Measurements from ENCODE around the gene SERPINE3. TPM values are rescaled to one million over a fixed set of nuclear protein-coding genes. Genes with fewer than 3 reads are reported as not detected.

SERPINE3 gene
- polyA plus RNA-seq, 4 donors, result 0.06 TPM; not detected in 3

DNA sequence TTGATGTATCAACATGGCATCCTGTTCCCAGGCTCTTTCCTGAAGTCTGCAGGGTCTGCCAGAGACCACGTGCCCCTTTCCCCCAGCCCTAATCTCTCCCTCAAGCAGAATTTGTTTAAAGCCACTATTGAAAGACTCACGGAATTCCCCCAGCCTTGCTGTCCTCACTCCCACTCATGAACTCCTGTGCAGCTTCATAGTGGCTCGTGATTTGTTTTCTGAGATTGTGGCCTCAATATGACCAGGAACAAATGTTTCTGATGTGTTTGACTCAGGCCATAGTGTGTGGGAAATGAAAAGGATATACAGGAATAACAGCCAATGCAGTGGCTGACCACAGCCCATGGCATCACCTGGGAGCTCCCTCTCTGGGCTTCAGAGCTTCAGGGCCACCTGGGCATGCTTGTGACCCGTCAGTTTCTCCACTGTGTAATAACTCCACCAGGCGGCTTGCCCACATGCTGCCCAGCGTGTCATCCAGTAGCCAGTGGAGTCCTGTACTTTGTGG, 8.1 kb upstream of the SERPINE3 start:
- 69 to 80% (median 70%) methylated on average over 6 of the region's 6 CpGs for WGBS, 3 donors
- no peaks in the 10 kb centered on the region for H3K4me1 ChIP-seq (ENCODE audit: control insufficient read depth in 3 of 3, insufficient read depth in 2 of 3, low read depth in 1 of 3, low read length in 2 of 3)
- no peaks in the 10 kb centered on the region for H3K27me3 ChIP-seq (ENCODE audit: control insufficient read depth in 3 of 3, insufficient read depth in 3 of 3, low read length in 3 of 3)
- H3K9me3 ChIP-seq (ENCODE audit: control insufficient read depth in 2 of 2, insufficient read depth in 1 of 2, low read depth in 1 of 2, low read length in 1 of 2), result no peaks in the 10 kb centered on the region
- no peak for DNase-seq
- no peak overlapping the region for H3K4me3 ChIP-seq (ENCODE audit: low read depth in 1 of 3, low read length in 3 of 3)
- FAIRE-seq, result no peak
- no peak overlapping the region for H3K27ac ChIP-seq (ENCODE audit: low read depth in 1 of 3, low read length in 2 of 3)
- no peaks in the 10 kb centered on the region for H3K36me3 ChIP-seq (ENCODE audit: control insufficient read depth in 3 of 3, insufficient read depth in 2 of 3, low read depth in 1 of 3, low read length in 3 of 3)

DNA sequence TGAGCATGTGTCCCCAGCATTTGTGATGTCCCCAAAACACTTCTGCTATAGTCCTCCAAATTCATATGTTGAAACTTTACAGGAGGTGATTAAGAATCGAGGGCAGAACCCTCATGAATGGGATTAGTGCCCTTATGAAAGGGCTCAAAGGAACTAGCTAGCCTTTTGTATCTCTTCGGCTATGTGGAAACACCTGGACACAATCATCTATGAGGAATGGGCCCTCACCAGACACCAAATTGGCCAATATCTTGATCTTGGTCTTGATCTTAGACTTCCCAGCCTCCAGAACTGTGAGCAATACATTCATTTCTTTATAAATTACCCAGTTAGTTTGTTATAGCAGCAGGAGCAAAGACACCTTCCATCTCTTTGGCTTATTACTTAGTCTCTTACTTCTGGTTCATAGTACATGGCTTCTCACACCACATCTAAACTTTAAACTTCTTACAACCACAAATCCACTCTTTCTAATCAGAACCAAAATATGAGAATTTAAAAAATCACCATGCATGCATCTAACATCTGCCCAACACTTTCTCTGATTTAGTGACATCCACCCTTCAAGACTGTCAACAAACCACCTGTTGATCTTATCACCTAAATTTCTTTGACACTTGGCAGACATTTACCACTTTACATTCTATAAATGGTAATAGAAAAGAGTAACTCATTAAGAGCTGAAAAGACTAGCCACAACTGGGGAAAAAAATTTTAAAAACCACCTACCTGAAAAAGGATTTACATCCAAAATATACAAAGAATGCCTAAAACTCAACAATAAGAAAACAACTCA, 6.7 kb upstream of the SERPINE3 start:
- H3K36me3 ChIP-seq (ENCODE audit: control insufficient read depth in 3 of 3, insufficient read depth in 2 of 3, low read depth in 1 of 3, low read length in 3 of 3), result no peaks in the 10 kb centered on the region
- H3K4me1 ChIP-seq (ENCODE audit: control insufficient read depth in 3 of 3, insufficient read depth in 2 of 3, low read depth in 1 of 3, low read length in 2 of 3), result no peaks in the 10 kb centered on the region
- H3K9me3 ChIP-seq (ENCODE audit: control insufficient read depth in 2 of 2, insufficient read depth in 1 of 2, low read depth in 1 of 2, low read length in 1 of 2), result no peaks in the 10 kb centered on the region
- FAIRE-seq (no peak), DNase-seq (no peak)
- no peak overlapping the region for H3K4me3 ChIP-seq (ENCODE audit: low read depth in 1 of 3, low read length in 3 of 3)
- H3K27ac ChIP-seq (ENCODE audit: low read depth in 1 of 3, low read length in 2 of 3), result no peak overlapping the region
- WGBS, 3 donors, result 65 to 89% (median 77%) methylated on average over 2 of the region's 2 CpGs
- no peaks in the 10 kb centered on the region for H3K27me3 ChIP-seq (ENCODE audit: control insufficient read depth in 3 of 3, insufficient read depth in 3 of 3, low read length in 3 of 3)

DNA sequence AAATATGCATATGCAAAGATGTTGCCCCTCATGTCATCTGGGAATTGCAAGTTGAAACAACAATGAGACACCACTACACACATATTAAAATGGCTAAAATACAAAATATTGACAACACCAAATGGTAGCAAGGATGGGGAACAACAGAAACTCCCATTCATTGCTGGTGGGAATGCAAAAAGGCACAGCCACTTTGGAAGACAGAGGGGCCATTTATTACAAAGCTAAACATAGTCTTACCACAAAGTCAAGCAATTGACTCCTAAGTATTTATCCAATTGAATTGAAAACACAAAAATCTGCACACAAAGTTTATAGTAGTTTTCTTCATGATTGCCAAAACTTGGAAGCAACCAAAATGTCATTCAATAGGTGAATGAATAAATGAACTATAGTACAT, 6.1 kb upstream of the SERPINE3 start:
- DNase-seq (no peak), FAIRE-seq (no peak)
- Histone ChIP-seq H3K4me1 (ENCODE audit: control insufficient read depth in 3 of 3, insufficient read depth in 2 of 3, low read depth in 1 of 3, low read length in 2 of 3) (no peaks in the 10 kb centered on the region), H3K9me3 (ENCODE audit: control insufficient read depth in 2 of 2, insufficient read depth in 1 of 2, low read depth in 1 of 2, low read length in 1 of 2) (no peaks in the 10 kb centered on the region), H3K36me3 (ENCODE audit: control insufficient read depth in 3 of 3, insufficient read depth in 2 of 3, low read depth in 1 of 3, low read length in 3 of 3) (no peaks in the 10 kb centered on the region), H3K27ac (ENCODE audit: low read depth in 1 of 3, low read length in 2 of 3) (no peak overlapping the region), H3K4me3 (ENCODE audit: low read depth in 1 of 3, low read length in 3 of 3) (no peak overlapping the region), H3K27me3 (ENCODE audit: control insufficient read depth in 3 of 3, insufficient read depth in 3 of 3, low read length in 3 of 3) (no peaks in the 10 kb centered on the region)

DNA sequence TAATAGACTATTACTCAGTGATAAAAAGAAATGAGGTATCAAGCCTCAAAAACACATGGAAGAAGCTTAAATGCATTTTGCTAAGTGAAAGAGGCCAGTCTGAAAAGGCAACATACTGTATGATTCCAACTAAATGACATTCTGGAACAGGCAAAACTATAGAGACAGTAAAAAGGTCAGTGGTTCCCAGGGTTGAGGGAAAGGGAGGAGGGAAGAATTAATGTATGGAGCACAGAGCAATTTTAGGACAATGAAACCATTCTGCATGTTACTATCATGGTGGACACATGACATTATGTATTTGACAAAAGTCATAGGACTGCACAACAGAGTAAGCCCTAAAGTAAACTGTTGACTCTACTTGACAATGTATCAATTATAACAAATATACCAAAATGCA, 5.7 kb upstream of the SERPINE3 start:
- no peaks in the 10 kb centered on the region for H3K27me3 ChIP-seq (ENCODE audit: control insufficient read depth in 3 of 3, insufficient read depth in 3 of 3, low read length in 3 of 3)
- no peak overlapping the region for H3K27ac ChIP-seq (ENCODE audit: low read depth in 1 of 3, low read length in 2 of 3)
- H3K9me3 ChIP-seq (ENCODE audit: control insufficient read depth in 2 of 2, insufficient read depth in 1 of 2, low read depth in 1 of 2, low read length in 1 of 2), result no peaks in the 10 kb centered on the region
- no peak for FAIRE-seq
- no peak overlapping the region for H3K4me3 ChIP-seq (ENCODE audit: low read depth in 1 of 3, low read length in 3 of 3)
- H3K4me1 ChIP-seq (ENCODE audit: control insufficient read depth in 3 of 3, insufficient read depth in 2 of 3, low read depth in 1 of 3, low read length in 2 of 3), result no peaks in the 10 kb centered on the region
- DNase-seq, result no peak
- H3K36me3 ChIP-seq (ENCODE audit: control insufficient read depth in 3 of 3, insufficient read depth in 2 of 3, low read depth in 1 of 3, low read length in 3 of 3), result no peaks in the 10 kb centered on the region

DNA sequence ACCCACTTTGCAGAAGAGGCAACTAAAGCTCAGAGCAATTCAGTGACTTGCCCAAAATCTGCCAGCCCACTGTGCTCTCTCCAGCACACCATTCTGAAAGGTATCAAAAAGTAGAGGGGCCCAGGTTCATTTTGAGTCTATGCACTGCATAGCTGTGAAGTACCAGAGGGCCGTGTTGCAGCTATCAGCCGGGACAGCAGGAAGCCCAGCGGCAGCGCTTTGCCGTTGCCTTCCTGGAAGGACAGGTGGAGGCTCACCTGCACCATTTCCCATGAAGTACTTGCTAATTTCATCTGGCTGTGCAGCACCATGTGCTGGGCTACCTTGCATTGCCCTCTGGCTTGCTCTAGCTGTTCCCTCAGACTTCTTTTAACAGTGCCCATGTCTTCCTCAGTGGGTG, 2.7 kb upstream of the SERPINE3 start:
- 79 to 85% (median 84%) methylated on average over 5 of the region's 5 CpGs for WGBS, 3 donors
- no peak overlapping the region for H3K27ac ChIP-seq (ENCODE audit: low read depth in 1 of 3, low read length in 2 of 3)
- no peaks in the 10 kb centered on the region for H3K27me3 ChIP-seq (ENCODE audit: control insufficient read depth in 3 of 3, insufficient read depth in 3 of 3, low read length in 3 of 3)
- H3K4me3 ChIP-seq (ENCODE audit: low read depth in 1 of 3, low read length in 3 of 3), result no peak overlapping the region
- FAIRE-seq, result no peak
- H3K4me1 ChIP-seq (ENCODE audit: control insufficient read depth in 3 of 3, insufficient read depth in 2 of 3, low read depth in 1 of 3, low read length in 2 of 3), result peaks cover 0 to 4% (median 0%) of the 10 kb centered on the region in 3 donors
- H3K36me3 ChIP-seq (ENCODE audit: control insufficient read depth in 3 of 3, insufficient read depth in 2 of 3, low read depth in 1 of 3, low read length in 3 of 3), result no peaks in the 10 kb centered on the region
- no peak for DNase-seq
- no peaks in the 10 kb centered on the region for H3K9me3 ChIP-seq (ENCODE audit: control insufficient read depth in 2 of 2, insufficient read depth in 1 of 2, low read depth in 1 of 2, low read length in 1 of 2)

DNA sequence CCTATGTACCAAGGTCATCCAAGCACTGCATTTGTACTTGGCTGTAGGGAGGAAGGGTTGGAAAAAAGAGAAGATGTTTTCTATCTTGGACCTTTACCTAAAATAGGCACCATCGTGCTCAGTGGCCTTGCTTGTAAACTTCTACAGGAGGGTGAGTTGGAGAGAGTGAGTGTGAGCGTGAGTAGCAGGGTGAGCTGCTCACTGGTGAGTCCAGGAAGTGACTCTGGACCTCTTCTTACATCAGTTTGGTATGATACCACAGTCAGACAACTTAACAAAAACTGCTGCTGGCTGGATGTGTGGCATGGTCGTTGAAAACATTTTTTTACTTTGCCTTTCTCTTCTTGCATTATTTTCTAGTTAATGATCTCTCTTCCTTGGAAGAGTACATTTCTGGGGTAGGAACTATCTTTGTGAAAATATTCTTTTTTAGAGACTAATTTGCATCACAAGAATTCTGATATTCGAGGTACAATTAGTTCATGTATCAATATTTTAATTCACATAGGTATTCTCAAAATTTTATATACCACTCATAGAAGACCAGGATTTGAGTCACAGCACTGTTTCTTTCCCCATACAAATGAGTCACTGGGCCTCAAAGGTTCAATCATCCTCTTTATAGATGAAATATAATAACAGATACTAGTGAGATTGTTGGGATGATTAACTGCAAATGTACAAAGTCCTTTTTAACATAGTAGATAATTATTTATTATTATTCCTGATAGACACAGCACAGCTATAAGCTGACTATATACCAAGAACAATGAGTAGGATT, 651 bp downstream of the SERPINE3 start:
- Histone ChIP-seq H3K9me3 (ENCODE audit: control insufficient read depth in 2 of 2, insufficient read depth in 1 of 2, low read depth in 1 of 2, low read length in 1 of 2) (no peaks in the 10 kb centered on the region), H3K4me1 (ENCODE audit: control insufficient read depth in 3 of 3, insufficient read depth in 2 of 3, low read depth in 1 of 3, low read length in 2 of 3) (peaks cover 0 to 4% (median 0%) of the 10 kb centered on the region in 3 donors), H3K4me3 (ENCODE audit: low read depth in 1 of 3, low read length in 3 of 3) (no peak overlapping the region), H3K36me3 (ENCODE audit: control insufficient read depth in 3 of 3, insufficient read depth in 2 of 3, low read depth in 1 of 3, low read length in 3 of 3) (no peaks in the 10 kb centered on the region), H3K27me3 (ENCODE audit: control insufficient read depth in 3 of 3, insufficient read depth in 3 of 3, low read length in 3 of 3) (no peaks in the 10 kb centered on the region), H3K27ac (ENCODE audit: low read depth in 1 of 3, low read length in 2 of 3) (no peak overlapping the region)
- 52 to 77% (median 56%) methylated on average over 4 of the region's 4 CpGs for WGBS, 3 donors
- FAIRE-seq (no peak), DNase-seq (peak in 1 of 2 donors; percentile 46)

DNA sequence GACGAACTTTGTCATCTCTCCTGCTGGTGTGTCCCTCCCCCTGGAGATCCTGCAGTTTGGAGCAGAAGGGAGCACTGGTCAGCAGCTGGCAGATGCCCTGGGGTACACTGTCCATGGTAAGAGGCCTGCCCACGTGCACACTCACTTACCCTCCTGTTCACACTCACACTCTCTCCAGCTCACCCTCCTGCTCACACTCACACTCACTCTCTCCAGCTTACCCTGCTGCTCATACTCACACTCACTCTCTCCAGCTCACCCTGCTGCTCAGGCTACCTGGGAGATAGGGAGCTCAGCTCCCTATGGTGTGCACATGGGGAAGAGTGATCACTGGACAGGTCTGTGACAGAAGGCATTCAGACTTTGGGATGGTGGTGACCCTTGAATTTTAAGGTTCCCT, 1.7 kb downstream of the SERPINE3 start:
- FAIRE-seq (no peak), DNase-seq (no peak)
- Histone ChIP-seq H3K4me3 (ENCODE audit: low read depth in 1 of 3, low read length in 3 of 3) (no peak overlapping the region), H3K9me3 (ENCODE audit: control insufficient read depth in 2 of 2, insufficient read depth in 1 of 2, low read depth in 1 of 2, low read length in 1 of 2) (no peaks in the 10 kb centered on the region), H3K4me1 (ENCODE audit: control insufficient read depth in 3 of 3, insufficient read depth in 2 of 3, low read depth in 1 of 3, low read length in 2 of 3) (peaks cover 0 to 4% (median 0%) of the 10 kb centered on the region in 3 donors), H3K27ac (ENCODE audit: low read depth in 1 of 3, low read length in 2 of 3) (no peak overlapping the region), H3K27me3 (ENCODE audit: control insufficient read depth in 3 of 3, insufficient read depth in 3 of 3, low read length in 3 of 3) (no peaks in the 10 kb centered on the region), H3K36me3 (ENCODE audit: control insufficient read depth in 3 of 3, insufficient read depth in 2 of 3, low read depth in 1 of 3, low read length in 3 of 3) (no peaks in the 10 kb centered on the region)
- 44 to 65% (median 49%) methylated on average over 2 of the region's 2 CpGs for WGBS, 3 donors

DNA sequence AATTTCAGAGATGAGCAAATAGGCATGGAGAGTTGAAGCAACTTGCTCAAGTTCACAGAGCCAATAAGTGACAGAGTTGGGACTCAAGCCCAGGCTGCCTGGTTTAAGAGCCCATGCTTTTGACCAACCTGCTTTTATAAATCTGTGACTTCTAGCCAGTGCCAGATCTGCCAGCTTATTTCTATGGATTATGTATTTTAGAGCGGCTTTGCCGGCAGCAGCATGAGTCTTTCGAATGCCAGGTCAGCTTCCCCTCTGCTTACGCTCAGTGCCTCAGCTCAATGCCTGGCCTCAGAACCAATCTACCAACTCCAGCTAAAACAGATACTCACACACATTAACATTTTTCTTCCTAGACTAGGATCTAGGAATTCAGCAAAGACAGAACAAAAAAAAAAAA, 2.3 kb downstream of the SERPINE3 start:
- no peaks in the 10 kb centered on the region for H3K36me3 ChIP-seq (ENCODE audit: control insufficient read depth in 3 of 3, insufficient read depth in 2 of 3, low read depth in 1 of 3, low read length in 3 of 3)
- 96 to 99% (median 98%) methylated on average over 4 of the region's 4 CpGs for WGBS, 3 donors
- H3K27me3 ChIP-seq (ENCODE audit: control insufficient read depth in 3 of 3, insufficient read depth in 3 of 3, low read length in 3 of 3), result no peaks in the 10 kb centered on the region
- H3K4me1 ChIP-seq (ENCODE audit: control insufficient read depth in 3 of 3, insufficient read depth in 2 of 3, low read depth in 1 of 3, low read length in 2 of 3), result peaks cover 0 to 4% (median 0%) of the 10 kb centered on the region in 3 donors
- FAIRE-seq (no peak), DNase-seq (no peak)
- H3K4me3 ChIP-seq (ENCODE audit: low read depth in 1 of 3, low read length in 3 of 3), result no peak overlapping the region
- H3K27ac ChIP-seq (ENCODE audit: low read depth in 1 of 3, low read length in 2 of 3), result no peak overlapping the region
- H3K9me3 ChIP-seq (ENCODE audit: control insufficient read depth in 2 of 2, insufficient read depth in 1 of 2, low read depth in 1 of 2, low read length in 1 of 2), result no peaks in the 10 kb centered on the region

Data from small intestine (tissue), 7 donors.